Thymus (tissue), 14 donors: ENCODE data around the gene FFAR2. TPM values are rescaled to one million over a fixed set of nuclear protein-coding genes. Genes with fewer than 3 reads are reported as not detected.
A peak's percentile ranks its signal among the peaks of the same experiment; 100 is the strongest.
"Not testable (repeated sequence)": the region's sequence is repeated elsewhere in the genome, so short reads cannot be mapped to it uniquely, and the experiment has no call there.

ENCODE experiments used
- DNase-seq, 9 donors: peaks; one replicate each; pipeline ENCODE4 v3.0.0-alpha.2; 2013; ENCODE audit warnings: low spot score in 9 of 9, low read depth in 6 of 9, missing footprints in 1 of 9
- H3K27ac ChIP-seq, 2 donors: one replicate each; pipeline ENCODE4 v1.5.1; 2013; ENCODE audit warnings: control low read depth in 1 of 2, low read depth in 1 of 2, low read length in 1 of 2, mild to moderate bottlenecking in 1 of 2, moderate library complexity in 1 of 2
- H3K27me3 ChIP-seq, 2 donors: one replicate each; pipeline ENCODE4 v1.5.1; 2013; ENCODE audit warnings: low read length in 1 of 2; ENCODE audit not compliant: control insufficient read depth in 2 of 2, insufficient read depth in 1 of 2
- H3K36me3 ChIP-seq, 2 donors: one replicate each; pipeline ENCODE4 v1.5.1; 2013; ENCODE audit warnings: low read length in 1 of 2, mild to moderate bottlenecking in 1 of 2, moderate library complexity in 1 of 2; ENCODE audit not compliant: control insufficient read depth in 2 of 2, insufficient read depth in 2 of 2
- H3K4me1 ChIP-seq, 2 donors: one replicate each; pipeline ENCODE4 v1.5.1; 2013; ENCODE audit warnings: low read length in 2 of 2; ENCODE audit not compliant: control insufficient read depth in 2 of 2, insufficient read depth in 2 of 2
- H3K4me3 ChIP-seq, 2 donors: one replicate each; pipeline ENCODE4 v1.5.1; 2013; ENCODE audit warnings: low read length in 2 of 2, control low read depth in 1 of 2, mild to moderate bottlenecking in 1 of 2
- H3K9me3 ChIP-seq, 2 donors: one replicate each; pipeline ENCODE4 v1.5.1; 2013; ENCODE audit warnings: low read length in 1 of 2, mild to moderate bottlenecking in 1 of 2; ENCODE audit not compliant: control insufficient read depth in 2 of 2, insufficient read depth in 1 of 2
- whole genome bisulfite sequencing: extraction: QIAGEN DNeasy Blood & Tissue Kit; methylation state at CpG from one replicate; pipeline ENCODE4 v1.1.7; 2013; 5-methylcytosine and 5-hydroxymethylcytosine counted together
- long read RNA-seq, 10 donors: transcript quantifications; one replicate each; lab custom pipeline, GENCODE V29; 2026
- polyA plus RNA-seq: library from polyadenylated mRNA; stranded (reverse); fragments of 200-250 nt; gene quantifications from one replicate; pipeline ENCODE4 v1.2.3, GENCODE V29; 2013
- total RNA-seq: library from RNA; stranded (reverse); fragments of 120-200 nt; gene quantifications from one replicate; pipeline ENCODE4 v1.2.4, GENCODE V29; 2013
- donor health status: healthy.

Gene FFAR2
- total RNA-seq (0.47 TPM), polyA plus RNA-seq (1.1 TPM)
- long read RNA-seq, donor 1 = 0 reads
- long read RNA-seq, donor 2 = 0 reads
- long read RNA-seq, donor 3 = 0 reads
- long read RNA-seq, donor 4 = 0 reads
- long read RNA-seq, donor 5, partial matches to known transcripts = 0 of 1 reads
- long read RNA-seq, donor 5, other reads (novel, unspliced or antisense) = 0 of 1 reads
- long read RNA-seq, donor 6 = 0 reads
- long read RNA-seq, donor 7, partial matches to known transcripts = 0 of 2 reads
- long read RNA-seq, donor 7, other reads (novel, unspliced or antisense) = 0 of 2 reads
- long read RNA-seq, donor 8 = 0 reads
- long read RNA-seq, donor 9 = 0 reads
- long read RNA-seq, donor 10 = 0 reads

DNA sequence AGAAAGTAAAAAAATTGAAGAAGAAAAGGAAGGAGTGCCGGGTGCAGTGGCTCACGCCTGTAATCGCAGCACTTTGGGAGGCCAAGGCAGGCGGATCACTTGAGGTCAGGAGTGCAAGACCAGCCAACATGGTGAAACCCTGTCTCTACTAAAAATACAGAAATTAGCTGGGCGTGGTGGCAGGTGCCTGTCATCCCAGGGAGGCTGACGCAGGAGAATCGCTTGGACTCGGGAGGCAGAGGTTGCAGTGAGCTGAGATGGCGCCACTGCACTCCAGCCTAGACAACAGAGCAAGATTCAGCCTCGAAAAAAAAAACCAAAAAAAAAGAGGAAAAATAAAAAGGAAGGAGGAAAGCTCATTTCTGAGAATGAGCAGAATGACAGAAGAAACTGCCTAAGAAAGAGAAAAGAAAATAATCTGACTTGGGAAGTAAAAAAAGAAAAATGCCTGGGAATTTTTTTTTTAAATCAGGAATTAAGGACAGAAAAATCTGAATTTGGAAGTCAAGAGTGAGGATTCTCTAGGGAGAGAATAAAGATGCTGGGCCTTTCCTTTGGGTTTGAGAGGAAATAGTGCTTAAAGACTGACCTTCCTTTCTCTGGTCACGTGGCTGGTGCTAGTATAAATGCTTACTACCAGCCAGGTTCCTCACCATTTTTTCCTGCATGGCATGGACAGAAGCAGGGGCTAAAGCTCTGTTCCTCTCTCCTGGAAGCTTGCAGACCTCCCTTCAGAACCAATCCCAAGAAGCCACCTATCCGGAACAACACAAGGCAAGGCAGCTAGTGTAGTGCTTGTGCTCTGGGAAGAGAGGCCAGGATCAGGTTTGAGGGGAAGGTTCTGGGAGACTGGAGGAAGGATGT lies at the start of gene FFAR2:
Gene FFAR2, plus strand, starts transcription at position 652 of the 864 bp plus-strand sequence. CDS start 1,458 bp downstream, outside the sequence.
- Histone ChIP-seq H3K4me3 (no peak within 1 kb of the TSS), H3K4me1 (peaks cover 0 to 13% of the 10 kb centered on the region in 2 donors)

GRCh38 chr19:35398570-35398969 lies 49.5 kb upstream of the FFAR2 start:
- no peaks in the 10 kb centered on the region for H3K27me3 ChIP-seq
- WGBS = 94% methylated on average over 12 of the region's 12 CpGs
- H3K4me1 ChIP-seq = no peaks in the 10 kb centered on the region
- H3K27ac ChIP-seq = no peak overlapping the region
- H3K36me3 ChIP-seq = no peaks in the 10 kb centered on the region
- no peak for DNase-seq
- no peak overlapping the region for H3K4me3 ChIP-seq
- H3K9me3 ChIP-seq = no peaks in the 10 kb centered on the region

More for the DNA sequence above, at the start of gene FFAR2:
- H3K27me3 ChIP-seq = peaks cover 3 to 23% of the 10 kb centered on the region in 2 donors
- no peaks in the 10 kb centered on the region for H3K36me3 ChIP-seq
- no peak for DNase-seq
- peak within 1 kb of the TSS in 1 of 2 donors; percentile 15 for H3K27ac ChIP-seq
- WGBS = 90% methylated on average over 12 of the region's 12 CpGs
- H3K9me3 ChIP-seq = no peaks in the 10 kb centered on the region

DNA sequence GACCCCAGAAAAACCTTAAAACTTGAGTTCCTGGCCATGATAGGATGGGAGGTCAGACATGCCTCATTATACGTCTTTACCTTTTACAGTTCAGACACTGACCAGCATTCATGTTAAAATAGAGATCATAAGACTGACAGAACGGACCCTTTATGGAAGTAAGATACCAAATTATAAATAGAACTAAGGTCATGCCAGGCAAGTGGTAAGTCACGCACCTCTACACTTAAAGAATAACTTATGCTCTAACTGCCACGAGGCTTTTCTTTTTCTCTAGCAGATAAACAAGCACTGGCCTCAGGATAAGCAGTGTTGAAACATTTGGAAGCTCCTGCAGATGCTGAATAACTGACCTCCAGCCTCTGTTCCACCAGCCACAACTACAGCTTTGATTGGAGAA lies 48.8 kb upstream of the FFAR2 start:
- no peak for DNase-seq
- H3K4me3 ChIP-seq = no peak overlapping the region
- 93% methylated on average over 4 of the region's 4 CpGs for WGBS
- H3K9me3 ChIP-seq = no peaks in the 10 kb centered on the region
- no peaks in the 10 kb centered on the region for H3K36me3 ChIP-seq
- no peak overlapping the region for H3K27ac ChIP-seq
- no peaks in the 10 kb centered on the region for H3K4me1 ChIP-seq
- H3K27me3 ChIP-seq = no peaks in the 10 kb centered on the region

GRCh38 chr19:35399948-35400772 lies 47.9 kb upstream of the FFAR2 start:
- H3K4me3 ChIP-seq = no peak overlapping the region
- no peaks in the 10 kb centered on the region for H3K9me3 ChIP-seq
- no peaks in the 10 kb centered on the region for H3K4me1 ChIP-seq
- H3K36me3 ChIP-seq = no peaks in the 10 kb centered on the region
- no peak overlapping the region for H3K27ac ChIP-seq
- H3K27me3 ChIP-seq = no peaks in the 10 kb centered on the region
- no peak for DNase-seq
- 81% methylated on average over 10 of the region's 10 CpGs for WGBS

DNA sequence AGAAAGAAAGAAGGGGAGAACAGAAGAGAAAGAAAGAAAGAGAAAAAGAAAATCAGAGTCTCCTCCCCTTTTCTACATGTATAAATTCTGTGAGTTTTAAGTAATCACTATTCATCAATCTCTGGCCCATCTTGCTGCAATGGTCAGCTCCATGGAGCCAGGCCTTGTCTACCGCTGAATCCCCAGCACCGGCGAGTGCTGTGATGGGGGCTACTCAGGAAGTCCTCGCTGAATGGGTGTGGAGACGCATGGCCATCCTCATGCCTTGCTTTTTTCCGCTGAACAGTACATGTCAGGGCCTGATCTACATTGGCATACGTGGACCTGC lies 47.3 kb upstream of the FFAR2 start:
- no peak for DNase-seq
- WGBS = 96% methylated on average over 7 of the region's 7 CpGs
- no peaks in the 10 kb centered on the region for H3K4me1 ChIP-seq
- H3K27ac ChIP-seq = no peak overlapping the region
- H3K9me3 ChIP-seq = no peaks in the 10 kb centered on the region
- H3K4me3 ChIP-seq = no peak overlapping the region
- H3K27me3 ChIP-seq = no peaks in the 10 kb centered on the region
- H3K36me3 ChIP-seq = no peaks in the 10 kb centered on the region

DNA sequence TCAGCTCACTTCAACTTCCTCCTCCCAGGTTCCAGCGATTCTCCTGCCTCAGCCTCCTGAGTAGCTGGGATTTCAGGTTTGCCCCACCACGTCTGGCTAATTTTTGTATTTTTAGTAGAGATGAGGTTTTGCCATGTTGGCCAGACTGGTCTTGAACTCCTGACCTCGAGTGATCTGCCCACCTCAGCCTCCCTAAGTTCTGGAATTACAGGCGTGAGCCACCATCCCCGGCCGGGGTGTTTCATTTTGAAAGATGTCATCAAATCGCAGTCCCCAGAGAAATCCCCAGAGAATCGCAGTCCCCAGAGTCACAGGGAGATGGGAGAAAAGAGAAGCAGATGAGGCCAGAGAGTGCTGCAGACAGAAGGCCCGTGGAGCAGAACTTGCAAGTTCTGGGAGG lies 46.6 kb upstream of the FFAR2 start:
- not testable (repeated sequence) for H3K27me3 ChIP-seq, H3K36me3 ChIP-seq, H3K27ac ChIP-seq, H3K4me3 ChIP-seq, DNase-seq, H3K9me3 ChIP-seq, H3K4me1 ChIP-seq
- 94% methylated on average over 9 of the region's 9 CpGs for WGBS

GRCh38 chr19:35403116-35403760 lies 44.8 kb upstream of the FFAR2 start:
- no peak for DNase-seq
- H3K27me3 ChIP-seq = no peaks in the 10 kb centered on the region
- H3K9me3 ChIP-seq = no peaks in the 10 kb centered on the region
- no peaks in the 10 kb centered on the region for H3K36me3 ChIP-seq
- 95% methylated on average over 8 of the region's 8 CpGs for WGBS
- no peak overlapping the region for H3K4me3 ChIP-seq
- no peaks in the 10 kb centered on the region for H3K4me1 ChIP-seq
- H3K27ac ChIP-seq = no peak overlapping the region

DNA sequence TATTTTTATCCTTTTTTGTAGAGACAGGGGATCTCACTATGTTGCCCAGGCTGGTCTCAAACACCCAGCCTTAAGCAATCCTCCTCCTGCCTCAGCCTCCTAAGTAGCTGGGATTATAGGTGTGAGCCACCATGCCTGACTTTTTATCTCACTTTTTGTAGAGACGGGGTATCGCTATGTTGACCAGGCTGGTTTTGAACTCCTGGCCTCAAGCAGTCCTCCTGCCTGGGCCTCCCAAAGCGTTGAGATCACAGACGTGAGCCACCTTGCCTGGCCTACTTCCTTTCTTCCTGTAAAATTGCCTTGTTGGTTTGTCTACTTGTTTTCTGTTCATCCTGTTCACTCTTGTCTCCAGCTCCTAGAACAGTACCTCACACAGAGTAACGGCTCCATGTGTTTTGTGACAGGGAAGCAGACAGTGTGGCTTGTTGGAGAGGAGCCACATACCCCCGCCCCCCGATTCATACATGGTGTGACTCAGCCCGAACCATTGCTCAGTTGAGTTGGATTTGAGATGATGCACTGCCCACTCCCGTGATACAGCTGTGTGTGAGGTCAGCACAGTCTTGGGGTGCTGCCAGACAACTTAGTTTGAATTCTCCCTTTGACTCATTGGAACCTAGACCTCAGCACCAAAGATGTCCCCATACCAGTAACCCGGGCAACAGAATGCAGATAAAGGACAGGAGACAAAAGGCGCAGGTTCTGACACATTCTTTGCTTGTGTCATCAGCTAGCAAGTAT lies 43.0 kb upstream of the FFAR2 start:
- Histone ChIP-seq H3K4me1 (no peaks in the 10 kb centered on the region), H3K36me3 (no peaks in the 10 kb centered on the region), H3K27me3 (peaks cover 0 to 2% of the 10 kb centered on the region in 2 donors), H3K9me3 (no peaks in the 10 kb centered on the region), H3K4me3 (no peak overlapping the region), H3K27ac (no peak overlapping the region)
- DNase-seq = no peak
- WGBS = 92% methylated on average over 11 of the region's 11 CpGs
